ENCODE measurements around the gene DNAH11. TPM values are rescaled to one million over a fixed set of nuclear protein-coding genes. Genes with fewer than 3 reads are reported as not detected.

The DNAH11 gene
- total and polyA plus RNA-seq, 2 of the 8 experiments (the other 6 are each of a cell fraction or from before 2014, with no cell fraction given): 1.8 to 4.9 TPM

DNA sequence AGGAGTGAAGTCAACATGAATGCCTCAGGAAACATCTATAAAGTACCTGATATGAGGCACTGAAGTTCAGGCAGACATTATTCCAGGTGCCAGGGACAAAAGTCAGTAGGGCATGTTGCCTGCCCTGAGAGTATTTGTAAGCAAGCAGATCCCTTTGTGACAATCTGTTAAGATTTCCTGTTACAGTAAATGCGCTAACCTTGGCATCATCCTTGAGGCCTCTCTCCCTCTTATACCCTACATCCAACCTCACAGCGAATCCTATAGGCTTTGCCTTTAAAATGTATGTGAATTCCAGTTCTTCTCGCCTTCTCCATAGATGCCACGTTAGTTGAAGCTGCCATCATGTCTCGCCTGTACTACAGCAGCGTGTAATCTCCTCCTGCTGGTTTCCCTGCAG, 165.3 kb downstream of the DNAH11 start:
- 94% methylated on average over 6 of the region's 6 CpGs; no CpG with 5 or more reads in 1 of the 2 experiments for WGBS, 2 experiments (ENCODE audit: extremely low coverage in 1 of 2, insufficient coverage in 1 of 2, insufficient read length in 1 of 2, insufficient replicate concordance in 2 of 2, low coverage in 1 of 2, low lambda C conversion rate in 2 of 2, missing lambda C conversion rate in 1 of 2)
- no peak overlapping the region for H3K9ac ChIP-seq (replicated peaks in 1 of 4; ENCODE audit: extremely low read depth in 1 of 4, low read depth in 3 of 4, low read length in 3 of 4)
- H3K23me2 ChIP-seq (ENCODE audit: low read depth, low read length): no peaks in the 10 kb centered on the region
- no peaks in the 10 kb centered on the region for H3K27me3 ChIP-seq (replicated peaks in 1 of 4; ENCODE audit: control insufficient read depth in 3 of 4, extremely low read depth in 1 of 4, insufficient read depth in 3 of 4, low read length in 3 of 4)
- H3K79me1 ChIP-seq (ENCODE audit: low read depth, low read length): no peaks in the 10 kb centered on the region
- no peak overlapping the region for H3K23ac ChIP-seq (ENCODE audit: insufficient read length)
- H3K27ac ChIP-seq (ENCODE audit: low read depth, low read length): no peak overlapping the region
- no peak overlapping the region for H2AFZ ChIP-seq (ENCODE audit: low read length)
- no peaks in the 10 kb centered on the region for H3K9me3 ChIP-seq (ENCODE audit: insufficient read depth in 2 of 2, low read depth in 1 of 2, low read length in 1 of 2)
- H4K20me1 ChIP-seq (replicated peaks in 1 of 2; ENCODE audit: control insufficient read depth in 1 of 2, insufficient read depth in 2 of 2, low read length in 2 of 2): no peaks in the 10 kb centered on the region
- no peak overlapping the region for H2BK12ac ChIP-seq (ENCODE audit: low read depth, low read length)
- no peak overlapping the region for H3K14ac ChIP-seq (ENCODE audit: insufficient read length)
- no peak for DNase-seq (ENCODE audit: low read depth in 1 of 2, low spot score in 2 of 2)
- no peak overlapping the region for H4K91ac ChIP-seq (replicated peaks; ENCODE audit: insufficient read length, low read length)
- H3K4me2 ChIP-seq (ENCODE audit: insufficient read depth in 1 of 2, low read depth in 2 of 2, low read length in 2 of 2): no peak overlapping the region
- H2BK15ac ChIP-seq (ENCODE audit: low read length): no peak overlapping the region
- no peak overlapping the region for H3K18ac ChIP-seq (ENCODE audit: extremely low read depth, low read length)
- H3K4me1 ChIP-seq (replicated peaks in 1 of 4; ENCODE audit: control insufficient read depth in 3 of 4, insufficient read depth in 4 of 4, low read length in 3 of 4): no peaks in the 10 kb centered on the region
- no peak overlapping the region for H3K56ac ChIP-seq (replicated peaks; ENCODE audit: insufficient read length, low read depth, low read length)
- no peaks in the 10 kb centered on the region for H3K36me3 ChIP-seq (ENCODE audit: control insufficient read depth in 2 of 4, insufficient read depth in 4 of 4, low read length in 3 of 4)
- ChIA-PET POLR2A (ENCODE audit: partially characterized antibody) (no interaction called here), CTCF (ENCODE audit: partially characterized antibody) (interaction anchor here (0.6 to 2.3 kb wide), 4 partner anchors 60 to 1950 kb away, joined by 3 to 10 read pairs (median 3); no protein-coding TSS in a partner anchor)
- H4K5ac ChIP-seq (ENCODE audit: insufficient read length, low read depth, low read length): no peak overlapping the region
- H2AK5ac ChIP-seq (ENCODE audit: low read depth, low read length): no peak overlapping the region
- H3K4me3 ChIP-seq (ENCODE audit: extremely low read depth in 1 of 4, insufficient read depth in 2 of 4, low read depth in 3 of 4, low read length in 4 of 4): no peak overlapping the region
- H2BK5ac ChIP-seq (ENCODE audit: low read depth, low read length): no peak overlapping the region
- no peak for FAIRE-seq
- H3K4ac ChIP-seq (replicated peaks; ENCODE audit: insufficient read length, low read depth, low read length): no peak overlapping the region
- no peak overlapping the region for H2BK120ac ChIP-seq (replicated peaks; ENCODE audit: low read depth, low read length)
- no peak overlapping the region for H4K8ac ChIP-seq (ENCODE audit: extremely low read depth, insufficient read depth, low read length)
- H2BK20ac ChIP-seq (ENCODE audit: low read length): no peak overlapping the region
- no peaks in the 10 kb centered on the region for H3K79me2 ChIP-seq (ENCODE audit: control insufficient read depth in 1 of 2, insufficient read depth in 2 of 2, low read length in 2 of 2)
- TF ChIP-seq TEAD4 (IDR thresholded peaks at IDR 0.05; ENCODE audit: low read depth, low read length) (no peak), KDM4A (IDR thresholded peaks at IDR 0.05; ENCODE audit: low read depth, low read length, severe bottlenecking) (no peak), HDAC2 (IDR thresholded peaks at IDR 0.05; ENCODE audit: borderline replicate concordance in 1 of 2, low read depth in 2 of 2, low read length in 2 of 2) (no peak), PHF8 (conservative IDR thresholded peaks at IDR 0.05; ENCODE audit: low read depth, low read length) (no peak), SIRT6 (IDR thresholded peaks at IDR 0.05; ENCODE audit: low read length) (no peak), MAFK (IDR thresholded peaks at IDR 0.05; ENCODE audit: low read depth, low read length) (no peak), RAD21 (IDR thresholded peaks at IDR 0.05 in 1 of 2, conservative IDR thresholded peaks at IDR 0.05 in 1 of 2; ENCODE audit: low read depth in 2 of 2, low read length in 2 of 2) (no peak), ATF3 (IDR thresholded peaks at IDR 0.05; ENCODE audit: insufficient read depth, low read depth, low read length) (no peak), RBBP5 (IDR thresholded peaks at IDR 0.05; ENCODE audit: borderline replicate concordance, low read depth, low read length) (no peak), CREB1 (IDR thresholded peaks at IDR 0.05) (no peak), CBX8 (IDR thresholded peaks at IDR 0.05; ENCODE audit: borderline replicate concordance, low read depth, low read length) (no peak), BACH1 (IDR thresholded peaks at IDR 0.05; ENCODE audit: low read length) (no peak)
- TF ChIP-seq, protein P1, sequence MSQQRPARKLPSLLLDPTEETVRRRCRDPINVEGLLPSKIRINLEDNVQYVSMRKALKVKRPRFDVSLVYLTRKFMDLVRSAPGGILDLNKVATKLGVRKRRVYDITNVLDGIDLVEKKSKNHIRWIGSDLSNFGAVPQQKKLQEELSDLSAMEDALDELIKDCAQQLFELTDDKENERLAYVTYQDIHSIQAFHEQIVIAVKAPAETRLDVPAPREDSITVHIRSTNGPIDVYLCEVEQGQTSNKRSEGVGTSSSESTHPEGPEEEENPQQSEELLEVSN (IDR thresholded peaks at IDR 0.05): no peak
